Measurements from ENCODE around the gene CRMP1.
"Not testable (repeated sequence)": the region's sequence is repeated elsewhere in the genome, so short reads cannot be mapped to it uniquely, and the experiment has no call there.

CRMP1 gene

GRCh38 chr4:5843573-5844530, 49.0 kb downstream of the CRMP1 start:
- TF ChIP-seq CTCF (IDR thresholded peaks at IDR 0.05; ENCODE audit: insufficient read depth, missing control alignments), result no peak
- FAIRE-seq, result no peak
- DNase-seq (ENCODE audit: insufficient read length, low spot score), result no peak

DNA sequence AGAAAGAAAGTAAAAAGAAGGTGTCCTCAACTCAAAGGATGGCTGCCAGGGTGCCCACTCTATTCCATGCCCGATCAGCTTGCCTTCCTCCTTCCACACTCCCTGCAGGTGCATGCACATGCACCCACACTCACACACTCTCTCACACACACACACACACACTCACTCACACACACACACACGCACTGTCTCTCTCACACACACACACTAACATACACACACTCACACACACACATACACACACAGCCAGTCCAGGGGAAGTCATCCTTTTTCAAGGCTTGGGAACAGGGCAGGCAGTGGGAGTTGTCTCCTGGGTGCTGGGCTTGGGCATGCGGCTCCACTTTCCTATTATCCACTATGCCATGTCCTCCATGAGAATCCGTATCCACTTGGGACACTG, 50.4 kb downstream of the CRMP1 start:
- FAIRE-seq (no peak), DNase-seq (ENCODE audit: insufficient read length, low spot score) (no peak)

DNA sequence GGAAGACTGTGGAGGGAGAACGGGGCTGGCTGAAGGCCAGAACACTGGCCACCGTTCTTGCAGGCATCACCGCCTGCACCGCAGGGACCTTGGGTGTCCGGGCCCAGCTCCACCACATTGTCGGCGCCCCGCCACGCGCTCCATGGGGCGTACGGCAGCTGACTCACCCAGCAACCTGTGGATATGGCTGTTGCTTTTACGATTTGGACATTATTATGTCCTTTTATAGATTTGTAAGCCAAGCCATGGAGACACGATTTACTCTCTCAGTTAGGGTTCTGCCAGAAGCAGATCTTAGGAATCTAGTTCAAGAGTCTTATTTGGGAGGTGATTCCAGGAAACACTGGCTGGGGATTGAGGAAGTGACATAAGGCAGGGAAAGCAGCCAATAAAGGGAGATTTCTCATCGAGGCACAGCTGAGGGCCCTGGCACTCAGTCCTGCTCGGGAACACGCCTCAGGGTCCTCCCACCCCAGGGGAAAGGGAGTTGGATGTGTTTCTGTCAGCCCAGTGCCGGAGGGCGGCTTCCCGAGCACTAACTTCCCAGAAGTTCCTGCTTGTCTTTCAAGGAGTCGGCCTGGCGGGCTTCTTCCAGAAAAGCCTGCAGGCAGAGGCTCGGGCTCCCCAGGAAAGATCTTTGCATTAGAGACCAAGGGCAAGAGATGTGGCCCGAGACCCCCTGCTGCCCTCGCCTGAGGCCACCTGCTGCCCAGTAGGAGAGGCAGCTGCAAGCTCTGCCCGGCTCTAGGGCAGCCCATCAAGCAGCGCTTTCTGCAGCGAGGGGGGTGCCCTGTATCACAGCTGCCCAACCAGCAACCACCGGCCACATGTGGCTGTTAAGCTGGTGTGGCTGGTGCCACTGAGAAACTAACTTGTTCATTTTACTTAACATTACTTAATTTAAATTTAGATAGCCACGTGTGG, 52.9 kb downstream of the CRMP1 start:
- FAIRE-seq (no peak), DNase-seq (ENCODE audit: insufficient read length, low spot score) (no peak)
- TF ChIP-seq CTCF (IDR thresholded peaks at IDR 0.05; ENCODE audit: insufficient read depth, missing control alignments), result no peak

More for the DNA sequence above, 50.4 kb downstream of the CRMP1 start:
- TF ChIP-seq CTCF (IDR thresholded peaks at IDR 0.05; ENCODE audit: insufficient read depth, missing control alignments), result no peak

- DNase-seq (ENCODE audit: insufficient read length, low spot score) (no peak), FAIRE-seq (no peak)
- TF ChIP-seq CTCF (IDR thresholded peaks at IDR 0.05; ENCODE audit: insufficient read depth, missing control alignments), result no peak
These were observed 53.6 kb downstream of the CRMP1 start for GRCh38 chr4:5839332-5839731.

- FAIRE-seq; DNase-seq (ENCODE audit: insufficient read length, low spot score): not testable (repeated sequence)
These were observed 55.4 kb downstream of the CRMP1 start for GRCh38 chr4:5837483-5837882.

DNA sequence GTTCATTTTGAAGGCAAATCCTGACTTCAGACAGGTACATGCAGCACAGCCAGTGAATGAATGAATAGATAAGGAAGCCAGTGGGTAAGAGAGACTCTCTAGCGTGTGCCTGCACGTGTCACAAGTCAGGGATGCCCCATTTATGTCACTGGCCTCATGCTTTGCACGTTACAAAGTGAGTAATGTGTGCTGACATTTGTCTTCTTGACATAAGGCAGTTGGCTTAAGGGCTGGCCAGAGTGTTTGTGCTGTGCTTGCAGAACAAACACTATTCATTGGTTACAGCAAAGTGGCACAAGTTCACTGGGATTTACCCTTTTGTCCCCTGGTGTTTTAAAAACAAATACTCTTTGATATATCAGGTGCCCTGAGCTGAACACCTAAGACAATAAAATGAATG, 55.9 kb downstream of the CRMP1 start:
- no peak for TF ChIP-seq CTCF (IDR thresholded peaks at IDR 0.05; ENCODE audit: insufficient read depth, missing control alignments)
- FAIRE-seq (no peak), DNase-seq (ENCODE audit: insufficient read length, low spot score) (no peak)

- FAIRE-seq, result no peak
- DNase-seq (ENCODE audit: insufficient read length, low spot score), result no peak
- no peak for TF ChIP-seq CTCF (IDR thresholded peaks at IDR 0.05; ENCODE audit: insufficient read depth, missing control alignments)
These were observed 64.9 kb downstream of the CRMP1 start for GRCh38 chr4:5828005-5828391.

Measured in D721Med (cell line).